Fibroblast of the conjunctiva (primary cell): ENCODE data around the gene ATXN1.
"Not testable (repeated sequence)": the region's sequence is repeated elsewhere in the genome, so short reads cannot be mapped to it uniquely, and the experiment has no call there.

Experiments used
- DNase-seq: peaks from one replicate; pipeline ENCODE4 v3.0.0-alpha.2; 2010; ENCODE audit warnings: low read depth

Gene ATXN1

GRCh38 chr6:16473908-16474771 is 287.1 kb downstream of the ATXN1 start:
- no peak for DNase-seq

GRCh38 chr6:16473184-16473907 is 287.9 kb downstream of the ATXN1 start:
- no peak for DNase-seq

GRCh38 chr6:16472349-16473069 is 288.8 kb downstream of the ATXN1 start:
- DNase-seq, result peak; percentile 27

- DNase-seq, result no peak
Observed at GRCh38 chr6:16471910-16472297, 289.4 kb downstream of the ATXN1 start.

GRCh38 chr6:16471222-16471909 is 289.9 kb downstream of the ATXN1 start:
- DNase-seq, result no peak

- DNase-seq, result no peak
Observed at GRCh38 chr6:16470502-16471221, 290.6 kb downstream of the ATXN1 start.

GRCh38 chr6:16468991-16469615 is 292.2 kb downstream of the ATXN1 start:
- no peak for DNase-seq

GRCh38 chr6:16466800-16467553 is 294.3 kb downstream of the ATXN1 start:
- no peak for DNase-seq

- no peak for DNase-seq
Observed at GRCh38 chr6:16464045-16464444, 297.2 kb downstream of the ATXN1 start.

GRCh38 chr6:16463246-16463645 is 298.0 kb downstream of the ATXN1 start:
- DNase-seq, result not testable (repeated sequence)

- no peak for DNase-seq
Observed at GRCh38 chr6:16461491-16461890, 299.8 kb downstream of the ATXN1 start.

GRCh38 chr6:16459472-16459871 is 301.8 kb downstream of the ATXN1 start:
- not testable (repeated sequence) for DNase-seq

- no peak for DNase-seq
Observed at GRCh38 chr6:16452348-16452747, 308.9 kb downstream of the ATXN1 start.

GRCh38 chr6:16450821-16451220 is 310.4 kb downstream of the ATXN1 start:
- no peak for DNase-seq

GRCh38 chr6:16450285-16450684 is 311.0 kb downstream of the ATXN1 start:
- DNase-seq, result peak; percentile 31

GRCh38 chr6:16446273-16446672 is 315.0 kb downstream of the ATXN1 start:
- no peak for DNase-seq

GRCh38 chr6:16442031-16442430 is 319.2 kb downstream of the ATXN1 start:
- DNase-seq, result no peak

GRCh38 chr6:16441262-16441661 is 320.0 kb downstream of the ATXN1 start:
- no peak for DNase-seq

GRCh38 chr6:16440636-16441212 is 320.5 kb downstream of the ATXN1 start:
- DNase-seq, result no peak
